HG02938 (cell line): ENCODE results near the gene GSDME.

Source experiments
- ATAC-seq: cut with Tn5 transposase; IDR thresholded peaks from one replicate; pipeline ENCODE4 v1.9.1; 2021; ENCODE audit warnings: mild to moderate bottlenecking, moderate library complexity; ENCODE audit not compliant: unreplicated experiment

Gene GSDME

DNA sequence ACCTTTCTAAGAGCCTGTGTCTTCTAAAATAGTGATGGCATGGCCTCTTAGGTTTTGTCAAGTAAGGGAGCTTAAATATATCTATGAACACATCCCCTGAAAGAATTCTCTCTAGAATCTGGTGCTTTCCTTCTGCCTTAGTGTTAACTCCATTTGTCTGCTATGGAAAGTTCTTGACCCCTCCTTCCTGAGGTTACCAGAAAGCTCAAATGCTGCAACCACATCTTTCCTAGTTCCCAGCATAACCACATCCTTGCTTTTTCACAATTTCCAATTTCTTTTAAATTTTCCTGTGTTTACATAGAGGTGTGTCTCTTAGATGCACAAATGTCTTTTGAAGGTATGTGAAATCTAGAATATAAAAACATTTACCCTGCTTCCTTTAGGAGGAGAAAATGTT lies 16.4 kb upstream of the GSDME start:
- no peak for ATAC-seq

DNA sequence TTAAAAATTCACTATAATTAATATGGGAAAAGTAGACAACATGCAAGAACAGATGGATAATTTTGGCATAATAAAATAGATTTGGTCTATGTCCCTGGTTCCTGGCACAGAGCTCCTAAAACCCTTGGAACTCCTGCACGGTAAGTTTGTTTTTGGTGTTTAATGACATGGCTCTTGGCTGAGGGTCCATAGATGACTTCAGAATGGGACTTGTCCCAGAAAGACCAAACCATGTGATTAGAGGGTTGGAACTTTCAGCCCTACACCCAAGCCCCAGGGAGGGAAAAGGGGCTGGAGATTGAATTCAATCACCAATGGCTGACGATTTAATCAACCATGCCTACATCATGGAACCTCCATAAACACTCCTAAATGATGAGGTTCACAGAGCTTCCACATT lies 12.6 kb upstream of the GSDME start:
- no peak for ATAC-seq

DNA sequence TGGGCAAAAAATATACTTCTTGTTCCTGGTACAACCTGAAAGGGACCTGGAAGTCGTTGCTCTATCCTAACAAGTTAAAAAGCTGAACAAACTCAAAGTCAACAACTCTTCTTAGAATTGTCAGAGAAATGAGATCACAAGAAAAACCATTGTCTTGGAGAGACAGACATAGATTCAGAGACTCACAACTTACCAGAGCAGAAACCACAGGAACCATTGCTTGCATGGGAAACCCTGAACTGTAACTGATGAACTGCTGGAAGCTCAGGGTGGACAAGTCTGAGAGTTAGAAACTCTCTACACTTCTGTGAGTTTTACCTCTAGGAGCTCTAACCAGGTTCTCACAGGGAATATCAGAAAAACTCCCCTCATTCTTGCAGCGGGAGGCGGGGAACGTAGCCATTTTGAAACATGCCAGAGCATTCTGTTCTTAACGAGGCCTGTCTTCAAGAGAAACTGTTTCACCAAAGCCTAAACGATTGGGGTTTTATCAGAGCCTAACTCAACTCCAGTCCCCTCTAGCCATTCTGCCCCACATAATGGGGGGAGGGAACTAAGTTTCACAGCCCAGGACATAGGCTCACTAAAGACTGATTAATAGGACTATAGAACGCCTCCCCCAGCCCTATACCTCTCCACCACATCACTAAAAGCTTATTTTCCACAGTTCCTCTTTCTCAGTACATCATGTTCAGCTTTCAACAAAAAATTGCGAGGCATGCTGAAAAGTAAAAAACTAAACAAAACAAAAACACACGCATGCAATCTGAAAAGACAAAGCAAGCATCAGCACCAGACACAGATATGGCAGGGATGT lies 12.0 kb upstream of the GSDME start:
- peak; percentile 54 for ATAC-seq

DNA sequence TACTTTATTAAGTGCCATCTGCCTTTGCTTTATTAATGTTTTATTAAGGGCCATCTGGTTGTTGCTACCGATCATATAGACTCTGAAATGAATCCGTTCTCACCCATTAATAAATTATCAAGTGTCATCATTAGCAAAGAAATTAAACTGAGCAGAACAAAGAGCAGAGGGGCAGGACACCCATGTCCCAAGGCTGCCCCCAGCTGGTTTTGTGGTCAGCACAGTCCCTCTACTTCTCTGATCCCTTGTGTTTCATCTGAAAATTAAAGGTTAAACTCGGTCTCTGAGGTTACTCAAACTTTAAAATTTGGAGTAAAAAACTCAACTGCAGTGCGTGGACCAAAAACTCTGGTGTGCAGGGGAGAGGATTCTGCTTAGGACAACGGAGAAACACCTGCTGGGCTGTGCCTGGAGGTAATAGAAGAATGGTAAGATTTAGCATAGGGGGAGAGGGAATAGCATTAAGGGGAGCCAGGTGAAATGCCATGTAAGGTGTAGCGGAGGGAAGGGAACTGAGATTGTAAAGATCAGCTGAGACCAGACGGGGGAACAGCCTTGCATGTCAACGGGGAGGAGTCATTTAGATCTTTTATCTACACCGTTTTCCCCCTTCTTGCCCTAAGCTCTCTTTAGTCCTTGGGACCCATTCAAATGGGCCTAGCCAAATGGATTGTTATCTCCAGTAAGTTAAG lies 10.8 kb upstream of the GSDME start:
- no peak for ATAC-seq

DNA sequence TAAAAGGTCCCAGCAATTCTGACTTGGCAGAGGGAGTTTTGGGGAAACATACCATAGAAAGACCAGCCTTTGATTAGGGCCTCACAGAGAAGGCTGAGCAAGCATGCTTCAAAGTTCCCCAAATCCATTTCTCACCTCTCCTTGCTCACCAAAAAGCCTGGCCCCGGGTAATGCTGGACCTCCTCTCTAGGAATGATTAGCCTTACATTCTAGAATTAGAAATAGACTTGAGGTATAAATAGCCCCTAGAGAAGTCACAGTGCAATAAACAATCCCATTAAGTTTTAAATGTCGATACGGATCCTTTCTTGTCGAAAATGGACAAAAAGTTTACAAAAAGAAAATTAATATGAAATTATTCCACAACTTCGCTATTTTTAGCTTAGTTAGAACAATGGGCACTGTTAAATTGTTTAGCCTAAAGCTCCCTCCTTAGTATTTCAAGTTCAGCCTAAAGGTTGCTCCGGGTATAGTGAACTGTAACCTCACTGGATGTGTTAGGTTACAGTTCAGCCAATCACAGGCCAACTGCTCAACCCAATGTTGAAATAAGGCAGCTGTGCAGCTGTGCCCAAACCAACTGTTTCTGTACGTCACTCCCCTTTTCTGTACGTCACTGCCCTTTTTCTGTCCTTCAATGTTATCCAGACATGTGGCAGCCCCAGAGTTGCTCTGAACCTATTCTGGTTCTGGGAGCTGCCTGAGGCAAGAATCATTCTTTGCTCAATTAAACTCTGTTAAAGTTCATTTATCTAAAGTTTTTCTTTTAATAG lies 7.9 kb upstream of the GSDME start:
- ATAC-seq = no peak

DNA sequence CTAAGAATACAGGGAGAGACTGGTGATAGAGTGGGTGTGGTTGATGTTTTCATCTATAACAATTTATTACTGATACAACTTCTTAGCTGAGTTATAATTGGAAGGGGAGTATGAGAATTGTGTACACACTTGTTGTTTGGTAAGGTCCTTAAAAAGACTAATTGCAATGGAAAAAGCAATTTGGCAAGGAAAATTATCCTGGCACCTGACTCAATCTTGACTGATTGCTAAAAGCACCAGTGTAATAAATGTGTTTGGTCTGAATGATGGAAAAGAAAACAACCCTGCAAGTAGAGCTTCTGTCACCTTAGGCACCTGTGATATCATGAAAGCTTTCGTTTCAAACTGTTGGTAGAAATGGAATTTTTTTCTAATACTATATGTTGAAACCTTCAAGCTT lies 6.7 kb upstream of the GSDME start:
- ATAC-seq = no peak

DNA sequence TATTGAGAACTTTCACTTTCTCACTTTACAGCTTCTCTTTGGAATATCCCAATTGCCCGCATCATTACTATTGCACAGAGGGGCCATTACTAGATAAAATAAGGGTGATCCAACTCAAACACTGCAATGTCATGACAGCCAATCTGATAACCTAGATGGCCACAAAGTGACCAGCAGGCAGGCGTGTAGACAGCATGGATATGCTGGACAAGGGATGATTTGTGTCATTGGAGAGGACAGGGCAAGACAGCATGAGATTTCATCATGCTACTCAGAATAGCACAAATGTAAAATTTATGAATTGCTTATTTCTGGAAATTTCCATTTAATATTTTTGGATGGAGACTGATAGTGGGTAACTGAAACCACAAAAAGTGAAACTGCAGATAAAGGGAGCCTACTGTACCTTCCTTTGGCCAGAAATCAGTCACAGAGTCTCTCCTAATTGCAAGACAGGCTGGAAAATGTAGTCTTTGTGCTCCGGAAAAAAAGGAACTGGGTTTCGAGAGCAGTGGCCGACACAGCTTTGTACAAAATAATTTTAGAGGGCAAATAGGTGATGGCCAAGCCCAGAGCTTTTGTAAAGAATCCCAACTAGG lies 6.1 kb upstream of the GSDME start:
- no peak for ATAC-seq

DNA sequence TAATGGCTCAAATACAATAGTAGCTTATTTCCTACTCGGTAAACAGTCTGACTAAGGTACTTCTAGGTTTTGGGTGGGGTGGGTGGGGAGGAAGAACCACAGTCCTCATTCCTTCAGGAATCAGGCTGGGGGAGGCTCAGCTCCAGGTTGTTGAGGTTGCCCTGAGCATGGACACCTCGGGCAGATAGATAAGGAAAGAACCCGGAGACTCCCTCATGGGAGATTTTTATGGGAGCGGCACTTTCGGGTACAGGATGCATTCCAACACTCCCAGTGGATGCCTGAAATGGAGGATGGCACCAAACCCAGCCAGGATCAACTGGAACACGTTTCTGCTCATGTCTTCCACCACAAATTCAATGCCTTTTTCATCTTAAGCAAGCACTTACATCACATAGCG lies 5.5 kb upstream of the GSDME start:
- no peak for ATAC-seq

DNA sequence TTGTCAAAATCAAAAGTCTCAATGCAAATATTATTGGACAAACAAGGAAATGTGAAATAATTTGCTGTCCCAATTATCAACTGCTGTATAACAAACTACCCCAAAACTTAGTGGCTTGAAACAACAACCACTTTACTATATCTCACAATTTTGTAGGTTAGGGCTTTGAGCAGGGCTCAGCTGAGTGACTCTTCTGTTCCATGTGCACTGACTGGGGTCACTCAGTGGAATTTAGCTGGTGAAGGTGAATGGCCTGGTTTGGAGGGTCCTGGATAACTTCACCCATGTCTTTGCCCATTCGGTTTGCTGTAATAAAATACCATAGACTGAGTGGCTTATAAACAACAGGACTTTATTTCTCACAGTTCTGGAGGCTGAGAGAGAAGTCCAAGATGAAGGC lies 3.7 kb upstream of the GSDME start:
- no peak for ATAC-seq

DNA sequence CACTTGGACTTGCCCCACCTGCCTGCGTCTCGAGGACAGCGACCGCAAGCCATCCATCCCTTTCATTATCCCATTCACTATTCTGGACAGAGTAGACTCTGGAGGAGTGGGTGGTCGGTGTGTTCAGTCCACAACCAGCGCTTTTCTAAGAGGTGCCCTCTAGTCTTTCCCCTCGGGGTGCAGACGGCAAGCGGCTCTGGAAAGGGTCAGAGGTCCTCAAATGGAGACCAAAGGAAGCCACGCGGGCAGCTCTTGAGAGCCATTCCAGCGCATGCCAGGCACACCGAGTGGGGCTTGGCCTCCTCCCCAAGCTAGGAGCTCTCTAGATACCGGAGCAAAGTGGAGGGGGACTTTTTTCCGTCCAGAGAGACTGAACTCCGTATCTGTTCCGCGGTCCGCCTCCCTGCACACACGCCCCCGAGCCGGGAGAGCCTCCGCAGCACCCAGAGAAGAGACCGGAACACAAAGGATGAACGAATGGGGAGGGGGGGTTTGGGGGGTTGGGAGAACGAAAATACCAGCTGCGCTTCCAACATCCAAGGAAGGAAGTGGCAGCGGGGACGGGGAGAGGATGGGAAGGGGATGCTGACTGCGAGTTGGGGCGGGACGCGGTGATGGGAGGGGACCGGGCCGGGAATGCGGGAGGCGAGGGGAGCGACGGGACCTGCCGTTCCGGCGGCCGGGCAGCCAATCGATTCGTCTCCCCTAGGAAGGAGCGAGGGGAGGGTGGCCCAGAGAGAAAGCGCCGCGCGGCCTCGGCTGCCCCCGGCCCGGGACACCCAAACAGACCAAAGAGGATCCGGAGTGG lies 515 bp downstream of the GSDME start:
- ATAC-seq = peak; percentile 17

DNA sequence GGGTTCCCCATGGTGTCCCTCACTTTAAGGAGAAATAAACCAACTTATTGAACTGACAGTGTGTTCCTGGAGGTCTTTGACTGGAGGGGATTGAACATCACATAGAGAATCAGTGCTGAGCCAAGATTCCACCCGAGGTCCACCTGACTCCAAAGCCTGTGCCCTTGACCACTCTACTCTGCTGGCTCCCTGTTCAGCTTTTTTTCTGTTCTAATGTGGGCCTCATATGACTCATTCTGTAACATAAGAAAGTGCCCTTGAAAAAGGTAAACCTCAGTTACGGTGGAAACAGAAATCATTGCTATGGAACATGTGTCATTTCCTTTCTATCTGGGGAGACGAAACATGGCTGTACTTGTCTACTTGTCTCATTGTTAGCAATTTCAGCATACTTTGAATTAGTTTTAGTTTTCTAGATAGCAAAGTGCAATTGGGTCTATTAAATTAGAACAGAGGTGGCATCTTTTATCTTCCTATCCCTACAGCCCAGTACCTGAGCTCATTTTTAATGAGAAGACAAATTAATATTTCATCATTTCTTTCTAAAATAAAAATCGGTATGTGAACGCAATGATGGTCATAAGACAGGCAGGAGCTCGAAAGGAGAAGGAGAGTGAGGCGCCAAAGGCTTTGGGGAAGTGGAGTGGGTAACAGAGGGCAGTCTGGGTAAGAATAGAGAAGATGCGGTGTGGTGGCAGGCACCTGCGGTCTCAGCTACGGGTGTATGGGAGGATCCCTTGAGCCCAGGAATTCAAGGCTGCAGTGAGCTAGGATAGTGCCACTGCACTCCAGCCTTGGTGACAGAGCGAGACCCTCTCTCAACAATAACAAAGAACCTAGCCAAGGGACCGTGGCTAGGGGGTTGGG lies 1.5 kb downstream of the GSDME start:
- ATAC-seq = peak; percentile 78

DNA sequence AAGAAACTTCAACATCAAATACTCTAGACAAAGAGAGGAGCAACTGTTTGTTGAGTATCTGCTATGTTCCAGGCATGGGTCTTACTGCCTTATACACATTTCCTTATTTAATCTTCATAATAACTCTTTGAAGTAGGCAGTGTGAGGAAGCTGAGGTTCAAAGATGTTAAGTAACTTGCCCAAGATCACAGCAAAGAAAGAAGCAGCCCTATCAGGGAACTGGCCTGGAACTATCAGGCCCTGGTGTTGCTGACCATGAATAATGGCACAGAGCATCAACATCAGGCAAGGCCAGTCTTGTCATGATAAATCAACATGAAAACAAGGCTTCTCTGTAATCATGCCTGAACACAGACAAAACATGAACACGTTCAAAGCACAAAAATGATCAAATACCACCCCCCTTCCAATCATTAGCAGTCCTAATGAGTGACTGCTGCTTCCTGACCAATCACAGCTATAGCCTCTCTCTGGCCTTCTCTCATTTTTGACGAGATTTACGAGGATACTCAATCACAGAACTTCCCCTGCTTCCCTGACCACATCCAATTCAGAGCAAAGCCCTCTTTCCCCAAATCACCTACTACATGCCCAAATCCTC lies 2.3 kb downstream of the GSDME start:
- peak; percentile 2 for ATAC-seq

DNA sequence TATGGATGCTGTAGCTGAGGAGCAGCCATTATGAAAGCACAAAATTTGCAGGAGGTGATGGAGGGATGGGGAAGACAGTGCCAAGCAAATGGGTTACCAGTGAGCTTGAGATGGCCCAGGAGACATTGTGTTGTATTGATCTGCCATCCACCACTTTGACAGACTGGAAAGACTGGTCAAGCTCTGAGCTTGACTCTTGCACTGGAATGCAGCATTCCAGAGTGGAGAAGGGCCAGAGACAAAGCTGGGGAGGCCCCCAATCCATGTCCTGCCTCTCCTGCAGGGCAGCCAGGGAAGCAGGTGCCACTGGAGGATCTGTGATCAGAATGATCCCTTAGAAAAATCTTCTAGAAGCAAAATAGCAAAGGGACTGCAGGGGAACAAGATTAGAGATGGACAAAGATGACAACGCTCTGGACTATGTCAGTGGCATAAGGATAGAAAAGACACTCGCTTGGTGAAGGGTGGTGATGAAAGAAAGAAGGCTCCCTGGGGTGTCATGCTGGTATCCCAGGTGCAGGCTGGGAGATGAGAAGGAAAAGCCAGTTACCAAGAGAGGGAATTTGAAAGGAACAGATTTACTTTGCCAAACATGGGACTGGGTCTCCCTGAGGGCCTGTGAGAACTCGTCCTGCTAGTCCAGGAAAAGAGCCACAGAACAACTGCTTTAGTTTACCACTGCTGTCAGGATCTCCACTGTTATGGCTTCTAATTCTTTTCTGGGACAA lies 5.0 kb downstream of the GSDME start:
- no peak for ATAC-seq

DNA sequence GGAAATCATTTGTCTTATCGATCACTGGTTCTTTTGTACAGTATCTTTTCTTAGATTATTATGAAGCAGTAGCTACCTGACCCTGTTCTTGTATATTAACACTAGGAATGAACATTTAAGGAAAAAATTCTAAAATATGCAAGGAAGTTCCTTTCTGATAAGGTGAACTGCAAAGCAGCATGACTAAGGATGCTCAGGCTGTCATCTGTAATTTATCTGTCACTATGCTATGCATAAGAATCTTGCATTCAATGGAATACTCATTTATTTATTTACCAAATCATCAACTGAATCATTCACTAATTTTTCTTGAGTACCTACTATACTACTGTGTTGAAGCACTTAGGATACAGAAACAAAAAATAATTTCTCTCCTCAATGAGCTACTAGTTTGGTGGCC lies 5.8 kb downstream of the GSDME start:
- ATAC-seq = no peak

DNA sequence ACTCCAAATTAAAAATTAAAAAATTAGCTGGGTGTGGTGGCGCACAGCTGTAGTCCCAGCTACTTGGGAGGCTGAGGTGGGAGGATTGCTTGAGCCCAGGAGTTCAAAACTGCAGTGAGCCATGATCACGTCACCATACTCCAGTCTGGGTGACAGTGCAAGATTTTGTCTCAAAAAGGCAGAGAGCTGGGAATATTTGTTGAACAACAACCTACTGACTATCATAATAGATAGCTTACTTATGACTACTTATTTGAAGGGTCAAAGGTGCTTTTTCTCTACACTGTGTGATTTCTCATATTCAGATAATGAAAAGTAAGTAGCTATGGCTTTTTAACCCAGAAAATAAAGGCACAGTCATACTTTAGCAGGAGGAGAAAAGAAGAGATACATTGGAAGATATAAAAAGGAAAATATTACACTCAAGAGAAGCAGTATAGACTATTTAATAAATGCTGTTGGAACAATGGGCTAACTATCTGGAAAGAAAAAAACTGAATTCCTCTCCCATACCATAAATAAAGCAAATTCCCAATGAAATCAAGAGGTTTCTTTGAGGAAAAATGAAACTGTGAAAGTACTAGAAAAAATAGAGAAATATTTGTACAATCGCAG lies 6.7 kb downstream of the GSDME start:
- ATAC-seq = no peak

DNA sequence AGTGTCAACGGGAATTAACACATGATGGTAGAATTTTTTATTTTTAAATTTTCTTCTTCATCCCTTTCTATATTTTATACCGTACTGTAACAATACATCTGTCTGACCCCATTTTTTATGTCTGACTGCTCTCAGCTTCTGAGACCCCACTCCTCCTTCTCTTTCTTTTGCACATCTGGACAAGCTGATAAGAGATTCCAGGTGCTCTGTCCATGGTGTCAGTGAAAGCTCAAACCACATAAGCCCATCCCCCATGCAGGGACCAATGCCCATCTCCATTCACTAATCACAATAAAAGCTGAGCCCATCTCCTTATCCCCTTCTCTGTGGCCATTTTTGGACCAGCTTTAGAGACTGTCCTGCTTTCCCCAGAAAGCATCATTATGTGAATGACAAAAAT lies 8.7 kb downstream of the GSDME start:
- ATAC-seq = no peak

DNA sequence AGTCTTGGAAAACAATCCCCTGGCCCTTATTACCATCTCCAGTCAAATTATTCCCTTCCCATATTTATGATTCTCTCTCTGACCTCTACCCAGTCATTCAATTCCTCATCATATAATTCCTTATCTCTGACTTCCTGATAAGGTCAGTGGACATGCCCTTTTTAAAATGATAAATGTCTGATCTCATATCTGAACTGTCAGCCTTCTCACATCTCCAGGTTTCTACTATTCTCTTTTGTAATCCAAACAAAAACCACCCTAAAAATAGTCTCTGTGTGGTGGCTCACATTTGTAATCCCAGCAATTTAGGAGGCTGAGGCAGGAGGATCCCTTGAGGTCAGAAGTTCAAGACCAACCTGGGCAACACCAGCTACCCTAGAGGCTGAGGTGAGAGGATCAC lies 11.9 kb downstream of the GSDME start:
- no peak for ATAC-seq

DNA sequence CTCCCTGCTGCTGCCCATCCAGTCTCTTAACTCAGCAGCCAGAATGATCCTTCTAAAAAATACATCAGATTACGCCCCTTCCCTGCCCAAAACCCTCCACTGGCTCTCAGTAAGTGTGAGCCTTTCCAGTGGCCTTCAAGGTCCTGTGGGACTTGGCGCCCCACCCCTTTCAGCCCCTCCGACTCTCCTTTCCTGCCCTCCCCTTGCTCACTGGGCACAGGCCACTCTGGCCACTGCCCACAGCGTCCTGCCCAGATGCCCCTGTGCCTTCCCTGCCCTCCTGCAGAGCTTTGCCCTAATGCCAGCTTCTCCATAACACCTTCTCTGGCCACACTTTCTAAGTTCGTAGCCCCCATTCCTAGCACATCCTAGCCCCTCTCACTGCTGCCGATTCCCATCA lies 13.8 kb downstream of the GSDME start:
- no peak for ATAC-seq
